Epidermal melanocyte (primary cell): Measurements from ENCODE around the gene AKNAD1.

ENCODE experiments used
- DNase-seq: peaks from one replicate; pipeline ENCODE4 v3.0.0; 2011; ENCODE audit warnings: low spot score; ENCODE audit not compliant: insufficient read length

Gene AKNAD1

DNA sequence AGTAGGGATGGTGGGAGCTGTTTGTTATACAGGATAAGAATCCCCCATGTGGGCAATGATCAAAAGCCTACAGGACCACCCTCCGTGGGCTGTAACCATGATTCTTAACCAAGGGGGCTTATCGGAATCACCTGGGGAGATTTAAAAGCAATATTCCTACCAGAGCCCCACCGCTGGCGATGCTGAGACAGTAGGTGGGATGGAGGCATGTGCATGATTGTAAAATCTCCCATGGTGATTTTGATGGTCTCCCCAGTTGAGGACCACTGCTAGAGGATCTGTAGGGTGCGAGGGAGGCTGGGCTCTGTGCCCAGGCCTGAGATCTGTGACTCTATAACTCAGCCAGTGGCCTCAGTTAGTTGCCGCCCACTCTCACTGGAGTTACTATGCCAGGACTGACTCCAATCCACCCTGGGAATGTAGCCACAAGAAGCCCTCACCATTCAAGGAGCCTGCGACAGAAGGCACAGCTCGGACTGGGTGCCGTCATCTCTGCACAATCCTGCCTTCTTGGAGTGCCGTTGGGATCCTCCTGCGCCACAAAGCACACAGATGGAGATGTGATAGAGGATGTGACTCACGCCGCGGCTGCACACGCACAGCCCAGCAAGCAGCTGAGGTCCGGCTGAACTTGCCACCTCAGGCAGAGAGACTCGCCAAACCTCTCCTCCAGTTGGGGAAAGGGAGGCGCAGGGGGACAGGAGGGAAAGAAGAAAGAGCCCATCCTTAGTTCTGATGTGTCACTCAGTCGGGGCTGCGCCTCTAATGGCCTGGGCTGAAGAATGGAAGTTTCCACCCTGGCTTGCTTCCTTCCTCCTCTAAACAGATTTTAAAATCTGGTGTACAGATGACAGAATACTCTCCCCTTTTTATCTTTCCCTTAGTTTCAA lies 26.5 kb downstream of the AKNAD1 start:
- DNase-seq: peak; percentile 41

DNA sequence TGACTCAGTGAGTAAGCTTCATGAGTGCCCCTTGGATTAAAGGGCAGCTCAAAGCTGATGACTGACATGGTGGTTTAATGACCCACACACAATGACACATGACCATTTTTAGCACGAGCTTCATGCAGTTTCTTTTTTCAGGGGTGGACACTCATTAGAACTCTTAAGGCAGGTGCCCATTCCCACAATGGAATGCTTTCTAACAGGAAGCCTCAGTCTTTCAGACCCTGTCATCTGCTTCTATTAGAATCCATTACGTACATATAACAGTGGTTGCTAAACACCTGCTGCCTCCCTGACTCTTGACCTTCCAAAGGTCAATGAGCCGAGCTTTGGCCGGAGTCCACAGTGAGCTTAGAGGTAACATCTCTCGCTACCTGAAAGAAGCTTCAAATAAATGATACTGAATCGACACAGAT lies 27.4 kb downstream of the AKNAD1 start:
- DNase-seq: no peak

DNA sequence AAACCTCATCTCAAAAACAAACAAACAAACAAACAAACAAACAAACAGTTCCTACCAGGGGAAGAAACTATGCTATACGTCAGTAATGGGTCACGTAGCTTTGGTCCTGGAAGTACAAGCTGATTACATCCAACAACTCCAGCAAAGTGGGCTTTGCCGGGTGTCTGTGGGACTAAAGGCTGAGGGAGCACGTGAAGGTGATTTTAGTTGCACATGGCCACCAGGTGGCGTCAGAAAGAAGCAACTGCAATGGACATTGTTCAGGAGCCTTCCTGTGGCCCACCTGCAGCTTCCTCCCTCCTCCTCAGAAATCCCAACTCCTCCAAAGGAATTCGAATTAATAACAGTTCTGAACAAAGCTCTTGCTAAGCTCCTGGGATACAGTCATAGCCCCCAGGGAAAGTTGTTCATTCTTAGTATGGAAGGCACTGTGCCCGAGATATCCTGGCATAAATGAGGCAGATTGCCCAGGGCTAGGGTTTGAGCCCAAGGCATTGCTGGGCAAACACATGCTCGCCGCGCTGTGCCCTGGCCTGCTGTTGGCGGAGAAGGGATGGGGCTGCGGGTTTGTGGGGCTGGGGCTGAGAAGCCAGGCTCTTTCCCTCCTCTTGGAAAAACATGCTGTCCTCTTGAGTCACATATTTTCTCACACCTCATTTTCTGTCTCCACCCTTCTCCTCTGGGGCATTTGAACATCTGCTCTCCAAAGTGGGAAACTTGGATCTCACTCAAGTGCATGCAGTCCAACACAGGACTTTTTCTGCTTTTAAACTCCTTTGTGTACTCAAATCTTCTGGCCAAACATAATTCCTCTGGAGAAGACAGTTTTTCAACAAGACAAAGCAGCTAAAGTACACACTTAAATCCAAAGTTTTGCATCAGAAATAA lies 28.6 kb downstream of the AKNAD1 start:
- peak; percentile 55 for DNase-seq

DNA sequence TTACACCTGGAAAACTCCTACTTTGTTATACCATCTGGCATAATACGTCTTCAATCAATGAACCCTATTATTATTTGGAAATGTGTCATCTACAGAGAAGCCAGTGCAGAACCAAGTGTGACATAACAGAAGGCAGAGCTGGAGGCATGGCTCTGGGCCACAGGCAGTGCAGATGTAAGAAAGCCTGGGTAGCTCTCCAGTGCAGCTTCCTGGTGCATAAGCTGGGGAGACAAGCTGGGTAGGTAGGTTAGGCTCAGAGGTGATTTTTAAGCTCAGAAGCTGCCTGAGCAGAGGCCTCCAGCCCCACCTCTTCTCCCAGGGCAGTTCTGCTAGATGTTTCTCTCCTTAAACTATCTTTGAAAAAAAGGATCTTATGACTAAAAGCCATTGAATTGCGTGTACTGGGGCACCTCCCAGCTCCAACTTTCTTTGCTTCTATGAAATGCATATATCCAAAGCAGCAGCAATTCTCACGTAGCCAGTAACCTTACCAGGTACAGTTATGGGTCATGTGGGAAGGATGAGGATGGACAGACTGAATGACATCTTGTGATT lies 30.7 kb downstream of the AKNAD1 start:
- no peak for DNase-seq

DNA sequence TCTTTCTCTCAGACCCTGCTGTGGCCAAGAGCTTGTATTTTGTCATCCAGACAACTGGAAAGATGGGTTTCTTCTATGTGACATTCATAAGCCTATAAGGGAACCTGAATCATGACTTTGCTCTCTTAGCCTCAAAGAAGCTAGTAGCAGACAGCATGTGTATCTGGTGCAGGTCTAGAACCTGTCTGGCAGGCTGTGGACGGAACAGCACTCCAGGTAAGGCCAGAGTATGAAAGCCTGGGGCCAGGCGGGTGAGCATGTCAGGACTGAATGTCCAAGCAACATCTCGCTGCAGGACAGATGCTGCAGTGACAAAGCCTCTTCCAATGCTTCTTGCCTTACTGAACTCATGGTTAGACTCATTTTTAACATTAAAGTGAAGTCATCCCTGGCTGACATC lies 32.8 kb downstream of the AKNAD1 start:
- DNase-seq: no peak

DNA sequence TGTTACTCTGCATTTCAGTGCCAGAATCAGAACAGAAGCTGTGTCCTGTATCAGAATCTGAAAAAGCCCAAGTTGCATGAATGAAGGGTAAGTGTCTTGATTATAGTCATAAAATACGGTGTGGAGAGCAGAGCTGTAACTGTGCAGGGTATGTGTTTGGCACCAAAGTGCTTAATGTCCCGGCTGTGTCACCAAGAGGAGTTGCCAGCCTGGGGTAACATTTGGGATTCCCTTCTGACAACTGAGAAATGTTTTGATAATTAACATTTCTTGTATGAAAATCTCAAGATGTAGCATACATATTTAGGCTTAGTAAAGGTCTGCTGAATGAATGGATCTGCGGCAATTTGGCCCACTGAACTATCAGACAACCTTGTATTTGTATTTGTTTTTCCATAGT lies 33.3 kb downstream of the AKNAD1 start:
- DNase-seq: no peak

DNA sequence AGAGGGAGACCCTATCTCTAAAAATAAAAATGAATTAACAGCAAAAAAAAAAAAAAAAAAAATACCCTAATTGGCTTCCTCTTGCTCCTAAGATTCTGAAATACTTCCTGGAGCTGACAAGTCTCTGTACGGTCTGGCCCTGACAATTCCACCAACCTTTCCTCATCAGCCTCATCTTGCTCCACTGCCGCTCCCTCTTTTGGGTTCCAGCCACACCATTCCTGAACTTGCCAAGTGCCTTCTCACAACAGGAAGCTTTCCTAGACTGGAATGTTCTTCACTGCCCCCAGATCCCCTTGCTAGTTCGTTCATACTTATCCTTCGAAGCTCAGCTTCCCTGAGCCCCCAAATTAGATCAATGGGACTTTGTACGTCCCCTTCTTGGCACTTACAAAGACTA lies 37.0 kb downstream of the AKNAD1 start:
- DNase-seq: no peak

DNA sequence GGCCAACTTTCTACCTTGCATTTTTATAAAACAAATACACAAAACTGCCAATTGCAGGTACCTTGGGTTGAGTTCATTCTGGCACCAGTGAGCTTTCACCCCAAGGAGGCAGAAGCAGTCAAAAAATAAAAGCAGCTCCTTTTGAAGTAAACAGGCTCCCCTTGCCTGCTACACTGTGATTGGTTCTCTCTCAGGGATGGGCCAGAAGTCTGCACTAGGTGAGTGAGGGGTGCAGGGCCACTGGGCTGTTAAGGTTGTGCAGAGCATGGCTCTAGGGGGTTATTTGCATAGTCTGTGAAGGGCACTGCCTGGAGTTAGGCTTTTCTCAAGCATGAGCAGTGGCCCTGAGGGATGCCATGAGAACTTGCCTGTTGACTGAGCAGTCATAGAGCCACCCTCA lies 39.1 kb downstream of the AKNAD1 start:
- no peak for DNase-seq

DNA sequence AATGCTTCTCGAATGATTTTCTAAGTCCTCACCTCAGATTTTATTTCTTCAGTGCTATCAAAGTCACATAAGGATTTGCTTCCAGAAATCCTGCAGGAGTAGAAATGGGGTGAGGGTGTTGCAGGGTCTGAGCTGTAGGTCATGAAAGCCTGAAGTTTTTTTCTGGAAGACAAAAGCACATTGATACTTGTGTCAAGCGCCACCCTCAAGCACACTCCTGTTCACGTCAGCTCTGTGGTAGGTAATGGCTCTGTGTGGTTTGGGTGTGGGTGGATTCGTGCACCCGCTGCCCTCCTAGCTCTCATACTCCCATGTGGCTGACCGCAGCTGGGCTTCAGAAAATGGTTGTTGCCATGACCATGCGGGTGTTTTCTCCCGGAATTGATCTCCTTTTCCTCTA lies 39.9 kb downstream of the AKNAD1 start:
- DNase-seq: no peak

DNA sequence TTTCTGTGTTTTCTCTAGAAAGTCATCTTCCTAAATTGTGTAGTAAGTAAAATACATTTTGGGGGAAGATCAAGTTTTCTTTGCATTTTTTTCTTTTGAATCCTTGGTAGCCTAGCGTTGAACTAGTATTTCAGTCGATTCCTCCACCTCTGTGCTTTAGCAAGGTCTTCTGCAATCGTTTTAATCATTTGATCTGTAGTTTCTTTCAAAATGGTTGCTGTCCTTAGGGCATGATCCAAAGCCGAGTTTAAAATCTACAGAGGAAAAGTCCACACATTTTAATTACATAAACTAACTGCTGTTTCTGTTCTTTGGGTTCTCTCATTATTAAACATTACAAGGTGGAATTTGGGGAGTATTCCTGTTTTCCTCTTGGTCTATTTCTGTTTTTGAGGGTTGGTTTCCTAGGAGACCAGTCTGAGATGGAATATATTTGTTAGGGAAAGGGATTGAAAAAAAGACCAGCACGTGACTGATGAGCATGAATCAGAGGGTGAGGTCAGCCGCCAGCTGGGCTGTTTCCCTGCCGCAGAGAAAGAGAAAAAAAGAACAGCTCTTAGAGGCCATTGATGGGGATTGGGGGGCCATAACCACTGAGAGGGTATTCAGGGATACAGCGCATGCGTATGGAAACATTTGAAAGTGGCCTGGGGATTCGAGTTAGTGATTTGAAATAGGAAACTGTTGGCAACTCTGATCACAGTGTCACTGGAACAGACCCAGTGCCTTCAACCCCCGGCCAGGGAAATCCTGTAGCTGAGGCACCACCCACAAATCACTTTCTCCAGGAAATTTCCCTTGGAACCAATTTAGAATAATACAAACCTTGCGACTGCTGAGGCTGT lies 40.6 kb downstream of the AKNAD1 start:
- peak; percentile 80 for DNase-seq

DNA sequence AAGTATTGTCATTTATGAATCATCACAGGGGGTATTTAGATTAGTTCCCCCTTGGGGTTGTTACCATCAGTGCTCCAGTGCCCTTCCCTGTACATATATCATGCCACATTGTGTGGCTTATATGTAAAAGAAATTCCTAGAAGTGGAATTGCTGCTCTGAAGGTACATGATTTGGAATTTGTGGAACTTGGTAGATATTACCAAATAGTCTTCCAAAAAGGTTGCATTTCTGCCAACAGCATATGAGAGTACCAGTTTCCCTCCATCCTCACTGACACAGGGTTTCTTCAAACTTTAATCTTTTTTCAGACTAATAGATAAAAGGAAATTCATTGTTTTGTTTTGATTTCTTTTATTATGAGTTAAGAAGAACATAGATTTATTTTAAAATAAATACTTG lies 41.3 kb downstream of the AKNAD1 start:
- DNase-seq: no peak

DNA sequence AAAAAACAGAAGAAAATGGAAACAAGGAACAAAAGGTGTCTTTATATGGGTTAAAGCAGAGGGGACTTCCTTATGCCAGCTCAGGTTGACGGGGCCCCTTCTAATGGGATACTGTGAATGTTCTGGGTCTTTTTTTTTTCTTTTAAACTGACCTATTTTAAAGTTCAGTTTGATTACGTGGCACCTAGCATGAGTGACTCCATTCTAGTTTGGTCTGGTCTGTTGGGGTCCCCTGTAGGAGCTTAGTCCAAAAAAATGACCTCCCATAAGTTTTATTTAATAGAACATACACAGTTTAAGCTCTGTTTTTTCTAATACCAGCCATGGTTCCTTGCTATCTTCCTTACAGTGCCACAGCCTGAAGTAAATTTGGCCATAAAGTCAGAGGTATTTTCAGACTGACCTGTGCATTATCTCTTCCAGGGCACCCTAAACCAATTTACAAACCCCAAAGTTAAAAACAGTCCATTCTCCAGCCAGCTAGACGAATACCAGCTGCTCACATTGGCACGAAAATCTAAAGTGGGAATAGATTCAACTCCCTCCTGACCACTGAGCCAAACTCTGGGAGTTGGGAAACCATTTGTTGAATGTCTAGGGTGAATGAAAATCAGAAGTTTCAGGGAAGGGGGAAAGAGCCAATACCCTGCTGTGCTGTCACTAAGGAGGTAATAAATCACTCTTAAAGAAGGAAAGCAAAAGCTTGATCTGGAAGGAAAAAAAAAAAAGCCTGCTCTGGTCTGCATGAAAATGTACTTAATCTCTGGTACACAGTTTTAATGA lies 42.4 kb downstream of the AKNAD1 start:
- DNase-seq: no peak

DNA sequence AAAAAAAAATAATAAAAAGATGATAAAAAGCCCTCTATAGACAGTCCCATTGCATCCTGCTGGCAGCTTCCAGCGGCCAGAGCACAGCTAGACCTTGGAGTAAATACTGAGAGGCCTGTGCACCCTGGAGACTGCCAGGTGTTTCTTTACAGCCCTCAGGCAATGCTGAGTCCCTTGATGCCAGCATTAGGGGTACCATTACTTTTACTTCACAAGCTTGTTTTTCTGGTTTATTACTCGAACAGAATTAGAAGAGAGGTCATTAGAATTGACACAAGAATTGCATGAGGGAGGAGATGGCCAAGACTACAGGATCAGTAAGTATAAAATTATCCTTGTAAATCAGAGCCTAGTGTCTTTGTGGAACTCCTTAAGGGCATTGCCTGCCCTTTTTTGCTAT lies 43.6 kb downstream of the AKNAD1 start:
- DNase-seq: no peak

DNA sequence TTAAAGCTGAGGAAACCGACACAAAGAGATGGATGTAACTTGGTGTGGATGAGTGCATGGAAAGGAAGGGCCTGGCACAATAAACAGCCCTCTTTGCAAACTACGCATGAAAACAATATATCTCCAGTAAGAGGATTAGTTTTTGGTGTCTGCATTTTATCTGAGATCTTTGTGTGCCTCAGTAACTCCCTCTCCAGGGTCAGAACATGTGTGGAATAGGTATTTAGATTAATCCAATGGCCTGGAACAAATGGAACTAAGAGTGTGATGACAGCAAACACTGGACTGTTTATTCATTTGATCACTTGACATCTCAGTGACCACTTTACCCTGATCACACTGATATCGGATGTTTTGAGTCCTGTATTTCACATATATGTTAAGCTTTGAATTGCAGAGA lies 45.3 kb downstream of the AKNAD1 start:
- no peak for DNase-seq

DNA sequence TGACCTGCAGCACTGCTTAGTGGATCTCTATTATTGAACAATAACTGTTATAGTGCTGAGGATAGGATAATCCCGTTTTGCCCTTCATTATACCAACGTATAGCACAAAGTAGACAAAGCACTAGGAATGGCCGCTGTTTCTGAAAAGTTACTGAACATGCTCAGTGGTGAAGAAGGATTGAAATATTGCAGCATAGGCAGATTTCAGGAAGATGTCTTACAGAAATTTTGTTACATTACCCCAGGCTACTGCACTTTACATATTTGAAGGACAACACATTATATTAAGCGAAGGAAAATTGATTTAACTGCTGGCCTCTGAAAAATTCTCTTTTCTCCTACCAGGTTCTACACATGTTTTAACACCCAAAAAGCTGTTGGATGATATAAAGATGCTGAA lies 48.5 kb downstream of the AKNAD1 start:
- no peak for DNase-seq

DNA sequence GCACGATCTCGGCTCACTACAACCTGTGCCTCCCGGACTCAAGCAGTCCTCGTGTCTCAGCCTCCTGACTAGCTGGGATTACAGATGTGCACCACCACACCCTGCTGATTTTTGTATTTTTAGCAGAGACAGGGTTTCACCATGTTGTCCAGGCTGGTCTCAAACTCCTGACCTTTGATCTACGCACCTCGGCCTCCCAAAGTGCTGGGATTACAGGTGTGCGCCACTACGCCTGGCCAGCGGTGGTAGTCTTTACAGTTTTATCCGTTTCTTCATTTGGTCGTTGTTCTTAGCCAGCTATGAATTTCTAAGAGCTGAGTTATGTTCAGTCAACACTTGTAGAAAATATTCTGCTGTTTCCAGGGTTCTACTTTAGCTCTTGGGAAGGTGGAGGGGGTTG lies 53.3 kb downstream of the AKNAD1 start:
- DNase-seq: no peak

DNA sequence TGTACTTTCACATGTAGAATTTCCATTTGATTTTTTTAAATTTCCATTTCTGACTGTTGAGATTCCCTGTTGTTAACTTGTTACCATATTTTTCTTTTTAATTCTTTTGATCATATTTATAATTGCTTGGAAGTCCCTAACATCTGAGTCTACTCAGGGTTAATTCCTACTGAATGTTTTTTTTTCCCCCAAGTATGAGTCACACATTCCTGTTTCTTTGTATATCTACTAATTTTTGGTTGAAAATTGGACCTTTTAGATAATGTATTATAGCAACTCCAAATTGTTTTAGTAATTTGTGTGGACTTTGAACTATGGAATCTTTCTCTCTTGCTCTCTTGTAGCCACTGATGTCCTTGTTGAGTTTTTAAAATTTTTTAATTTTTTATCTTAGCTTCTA lies 55.8 kb downstream of the AKNAD1 start:
- DNase-seq: no peak

DNA sequence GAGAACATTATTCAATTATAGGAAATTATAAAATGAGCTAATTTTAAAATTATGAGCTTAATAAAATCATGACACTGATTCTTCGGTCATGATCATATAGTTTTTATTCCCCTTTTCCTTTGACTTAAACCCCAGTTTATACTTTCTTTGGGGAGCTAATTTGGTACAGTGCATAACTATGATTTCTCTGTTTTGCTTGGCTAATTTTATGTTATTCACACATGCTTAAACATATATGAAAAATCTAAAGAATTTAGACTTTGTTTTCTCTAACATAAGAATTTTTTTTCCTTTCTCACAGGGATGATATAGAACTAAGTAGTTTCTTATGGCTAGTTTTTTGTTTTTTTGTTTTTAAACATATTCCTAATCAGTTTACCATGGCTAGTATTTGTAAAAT lies 57.9 kb downstream of the AKNAD1 start:
- DNase-seq: no peak

DNA sequence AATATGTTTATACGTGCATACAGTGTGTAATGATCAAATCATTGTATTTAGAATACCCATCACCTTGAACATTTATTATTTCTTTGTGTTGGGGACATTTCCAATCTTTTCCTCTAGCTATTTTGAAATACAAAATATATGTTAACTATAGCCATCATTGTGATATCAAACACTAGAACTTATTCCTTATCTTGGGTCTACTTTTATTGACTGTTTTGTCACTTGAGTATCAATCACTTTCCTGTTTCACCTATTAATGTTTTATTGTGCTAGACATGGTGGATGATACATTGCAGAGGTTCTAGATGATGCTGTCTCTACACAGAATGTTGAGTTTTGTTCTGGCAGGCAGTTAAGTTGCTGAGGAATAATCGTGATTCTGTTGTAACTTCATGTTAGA lies 64.5 kb downstream of the AKNAD1 start:
- no peak for DNase-seq

DNA sequence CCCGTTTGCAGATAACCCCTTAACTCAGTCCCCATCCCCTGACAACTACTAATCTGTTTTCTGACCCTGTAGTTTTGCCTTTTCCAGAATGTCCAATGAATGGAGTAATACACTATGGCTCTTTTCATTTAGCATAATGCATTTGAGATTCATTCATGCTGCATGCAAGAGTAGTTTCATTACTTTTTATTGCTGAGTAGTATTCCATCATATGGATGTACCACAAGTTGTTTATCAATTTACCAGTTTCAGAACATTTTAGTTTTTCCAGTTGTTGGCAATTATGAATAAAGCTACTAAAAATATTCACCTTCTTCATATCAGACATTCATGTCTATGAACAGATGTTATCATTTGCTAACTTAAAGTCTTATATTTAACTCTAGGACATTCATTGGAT lies 65.1 kb downstream of the AKNAD1 start:
- no peak for DNase-seq

DNA sequence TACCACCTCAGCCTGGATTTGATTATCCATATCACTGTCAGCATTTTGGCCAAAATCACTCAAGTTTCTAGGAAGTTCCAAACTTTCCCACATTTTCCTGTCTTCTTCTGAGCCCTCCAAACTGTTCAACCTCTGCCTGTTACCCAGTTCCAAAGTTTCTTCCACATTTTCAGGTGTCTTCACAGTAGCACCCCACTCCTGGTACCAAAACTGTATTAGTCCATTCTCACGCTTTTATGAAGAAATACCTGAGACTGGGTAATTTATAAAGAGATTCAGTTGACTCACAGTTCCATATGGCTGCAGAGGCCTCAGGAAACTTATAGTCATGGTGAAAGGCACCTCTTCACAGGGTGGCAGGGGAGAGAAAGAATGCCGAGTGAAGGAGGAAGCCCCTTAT lies 71.0 kb downstream of the AKNAD1 start:
- no peak for DNase-seq
